MM.1S (cell line): ENCODE data around the gene RTN4RL2.

Experiments used
- DNase-seq: peaks from one replicate; pipeline ENCODE4 v3.0.0-alpha.2; 2015
- H2AFZ ChIP-seq: fragments of 300-600 bp; sonication (generic); 2 replicates; pipeline ENCODE4 v1.6.0; 2016; ENCODE audit warnings: antibody characterized with exemption, low read length
- H3F3A ChIP-seq: fragments of 300-600 bp; sonication (generic); 2 replicates; pipeline ENCODE4 v1.6.1; 2016; ENCODE audit warnings: mild to moderate bottlenecking, antibody characterized with exemption, low read length, moderate library complexity, mixed read lengths; ENCODE audit not compliant: insufficient read depth
- H3K27ac ChIP-seq: fragments of 300-600 bp; sonication (generic); 2 replicates; pipeline ENCODE4 v1.5.1; 2016; ENCODE audit warnings: mild to moderate bottlenecking, low read length
- H3K27me3 ChIP-seq: fragments of 300-600 bp; sonication (generic); replicated peaks from 2 replicates; pipeline ENCODE4 v1.6.0; 2016; ENCODE audit warnings: low read length; ENCODE audit not compliant: insufficient read depth
- H3K36me3 ChIP-seq: fragments of 300-600 bp; sonication (generic); replicated peaks from 2 replicates; pipeline ENCODE4 v1.6.1; 2016; ENCODE audit warnings: mild to moderate bottlenecking, low read length, mixed read lengths; ENCODE audit not compliant: insufficient read depth
- H3K4me1 ChIP-seq: fragments of 300-600 bp; sonication (generic); 2 replicates; pipeline ENCODE4 v1.6.1; 2016; ENCODE audit warnings: low read length, mixed read lengths
- H3K4me2 ChIP-seq: fragments of 300-600 bp; sonication (generic); 2 replicates; pipeline ENCODE4 v1.6.0; 2016; ENCODE audit warnings: low read depth, low read length
- H3K4me3 ChIP-seq: fragments of 300-600 bp; sonication (generic); 2 replicates; pipeline ENCODE4 v1.5.1; 2016; ENCODE audit warnings: low read length, mixed read lengths
- H3K79me2 ChIP-seq: fragments of 300-600 bp; sonication (generic); 2 replicates; pipeline ENCODE4 v1.6.1; 2016; ENCODE audit warnings: mixed run types, low read length, mixed read lengths
- H3K9ac ChIP-seq: fragments of 300-600 bp; sonication (generic); 2 replicates; pipeline ENCODE4 v1.6.1; 2016; ENCODE audit warnings: low read length, mixed read lengths
- H3K9me2 ChIP-seq: fragments of 300-600 bp; sonication (generic); replicated peaks from 2 replicates; pipeline ENCODE4 v1.6.1; 2016; ENCODE audit warnings: mild to moderate bottlenecking, low read length, mixed read lengths; ENCODE audit not compliant: insufficient read depth
- H3K9me3 ChIP-seq: fragments of 300-600 bp; sonication (generic); replicated peaks from 2 replicates; pipeline ENCODE4 v1.6.1; 2016; ENCODE audit warnings: mild to moderate bottlenecking, low read length, mixed read lengths; ENCODE audit not compliant: insufficient read depth
- H4K20me1 ChIP-seq: fragments of 300-600 bp; sonication (generic); 2 replicates; pipeline ENCODE4 v1.6.1; 2016; ENCODE audit warnings: mild to moderate bottlenecking, low read length, moderate library complexity, mixed read lengths; ENCODE audit not compliant: insufficient read depth
- CTCF ChIP-seq: fragments of 300-600 bp; sonication (generic); IDR thresholded peaks from 2 replicates; pipeline ENCODE4 v1.5.1; 2016; ENCODE audit warnings: antibody characterized with exemption, low read length, mixed read lengths
- EZH2 ChIP-seq: fragments of 300-600 bp; sonication (generic); optimal IDR thresholded peaks from 2 replicates; pipeline ENCODE3; 2017; ENCODE audit warnings: low read depth, mild to moderate bottlenecking, antibody characterized with exemption, low read length, mixed read lengths
- EZH2phosphoT487 ChIP-seq: fragments of 300-600 bp; sonication (generic); IDR thresholded peaks from 2 replicates; pipeline ENCODE4 v1.6.1; 2018; ENCODE audit warnings: antibody characterized with exemption, low read length

RTN4RL2 gene

GRCh38 chr11:57515332-57516060 lies 55.2 kb downstream of the RTN4RL2 start, which contains the start of gene SLC43A1:
SLC43A1 (minus strand) TSS chr11:57515702; CDS start chr11:57514111, 1,591 bp downstream.
- peak; percentile 28 for DNase-seq

GRCh38 chr11:57516061-57516443 lies 55.7 kb downstream of the RTN4RL2 start:
- no peaks in the 10 kb centered on the region for H3K27me3 ChIP-seq
- no peaks in the 10 kb centered on the region for H3K9me2 ChIP-seq
- peak overlapping the region; percentile 99 for H2AFZ ChIP-seq
- H3K36me3 ChIP-seq = no peaks in the 10 kb centered on the region
- H3K4me2 ChIP-seq = peak overlapping the region; percentile 95
- no peak for TF ChIP-seq EZH2phosphoT487
- TF ChIP-seq CTCF = no peak
- TF ChIP-seq EZH2 = no peak
- no peaks in the 10 kb centered on the region; the same call in 1 of the 2 replicates for H3F3A ChIP-seq
- H3K27ac ChIP-seq = no peak overlapping the region
- peak overlapping the region; percentile 39; the same call in 1 of the 2 replicates for H3K9ac ChIP-seq
- no peaks in the 10 kb centered on the region for H3K4me1 ChIP-seq
- H3K79me2 ChIP-seq = no peaks in the 10 kb centered on the region
- peak overlapping the region; percentile 79 for H3K4me3 ChIP-seq
- H3K9me3 ChIP-seq = no peaks in the 10 kb centered on the region
- no peaks in the 10 kb centered on the region for H4K20me1 ChIP-seq
- DNase-seq = no peak

More at GRCh38 chr11:57515332-57516060, 55.2 kb downstream of the RTN4RL2 start, which contains the start of gene SLC43A1:
- H3K4me2 ChIP-seq = peak within 1 kb of the TSS; percentile 95
- H3K36me3 ChIP-seq = no peaks in the 10 kb centered on the region
- no peak within 1 kb of the TSS for H3K27ac ChIP-seq
- H3K27me3 ChIP-seq = no peaks in the 10 kb centered on the region
- H2AFZ ChIP-seq = peak within 1 kb of the TSS; percentile 99
- H3F3A ChIP-seq = no peaks in the 10 kb centered on the region; the same call in 1 of the 2 replicates
- TF ChIP-seq CTCF (no peak), EZH2 (no peak), EZH2phosphoT487 (no peak)
- H3K9me3 ChIP-seq = no peaks in the 10 kb centered on the region
- peak within 1 kb of the TSS; percentile 39; the same call in 1 of the 2 replicates for H3K9ac ChIP-seq
- no peaks in the 10 kb centered on the region for H3K4me1 ChIP-seq
- H3K79me2 ChIP-seq = no peaks in the 10 kb centered on the region
- H3K9me2 ChIP-seq = no peaks in the 10 kb centered on the region
- peak within 1 kb of the TSS; percentile 79 for H3K4me3 ChIP-seq
- no peaks in the 10 kb centered on the region for H4K20me1 ChIP-seq

- Histone ChIP-seq H3K79me2 (no peaks in the 10 kb centered on the region), H3K36me3 (no peaks in the 10 kb centered on the region), H3K4me2 (no peak overlapping the region), H3K9me3 (no peaks in the 10 kb centered on the region), H3K9me2 (no peaks in the 10 kb centered on the region), H3F3A (no peaks in the 10 kb centered on the region), H3K27me3 (no peaks in the 10 kb centered on the region), H3K4me1 (no peaks in the 10 kb centered on the region), H3K9ac (no peak overlapping the region), H2AFZ (no peak overlapping the region), H4K20me1 (no peaks in the 10 kb centered on the region), H3K4me3 (no peak overlapping the region), H3K27ac (no peak overlapping the region)
- no peak for TF ChIP-seq EZH2phosphoT487
- TF ChIP-seq EZH2 = no peak
- no peak for TF ChIP-seq CTCF
- no peak for DNase-seq
Measured at GRCh38 chr11:57521116-57521515, 60.8 kb downstream of the RTN4RL2 start.
